Loucy (cell line): ENCODE measurements around the gene RHEX.
A peak's percentile ranks its signal among the peaks of the same experiment; 100 is the strongest.

Experiments
- H2AFZ ChIP-seq: fragments of 200-600 bp; sonication (generic); 2 replicates; pipeline ENCODE4 v1.6.0; 2016; ENCODE audit warnings: antibody characterized with exemption, mild to moderate bottlenecking, low read length, moderate library complexity
- H3F3A ChIP-seq: fragments of 200-600 bp; 2 replicates; pipeline ENCODE4 v1.6.0; 2016; ENCODE audit warnings: antibody characterized with exemption, low read depth, mild to moderate bottlenecking
- H3K27me3 ChIP-seq: fragments of 200-600 bp; sonication (generic); 2 replicates; pipeline ENCODE4 v1.6.1; 2014; ENCODE audit warnings: low read length, mild to moderate bottlenecking; ENCODE audit not compliant: insufficient read depth, poor library complexity, severe bottlenecking
- H3K36me3 ChIP-seq: fragments of 200-600 bp; sonication (generic); 2 replicates; pipeline ENCODE4 v1.6.1; 2016; ENCODE audit warnings: low read length; ENCODE audit not compliant: insufficient read depth
- H3K4me1 ChIP-seq: fragments of 200-600 bp; sonication (generic); 2 replicates; pipeline ENCODE4 v1.5.1; 2014; ENCODE audit warnings: low read length, mild to moderate bottlenecking; ENCODE audit not compliant: insufficient read depth, poor library complexity, severe bottlenecking
- H3K4me2 ChIP-seq: fragments of 200-600 bp; sonication (generic); 2 replicates; pipeline ENCODE4 v1.6.0; 2014; ENCODE audit warnings: antibody characterized with exemption, low read length, low read depth, mild to moderate bottlenecking; ENCODE audit not compliant: poor library complexity, severe bottlenecking
- H3K4me3 ChIP-seq: fragments of 200-600 bp; sonication (generic); 2 replicates; pipeline ENCODE4 v1.5.1; 2014; ENCODE audit warnings: low read length, mild to moderate bottlenecking, mixed read lengths; ENCODE audit not compliant: poor library complexity, severe bottlenecking
- H3K79me2 ChIP-seq: fragments of 200-600 bp; sonication (generic); 2 replicates; pipeline ENCODE4 v1.6.1; 2014; ENCODE audit warnings: low read length; ENCODE audit not compliant: insufficient read depth
- H3K9ac ChIP-seq: fragments of 200-600 bp; sonication (generic); 2 replicates; pipeline ENCODE4 v1.6.0; 2014; ENCODE audit warnings: mild to moderate bottlenecking, low read depth, low read length, moderate library complexity; ENCODE audit not compliant: poor library complexity, severe bottlenecking
- H3K9me2 ChIP-seq: fragments of 200-600 bp; sonication (generic); replicated peaks from 2 replicates; pipeline ENCODE4 v1.6.1; 2016; ENCODE audit warnings: low read depth, low read length, mixed read lengths
- H3K9me3 ChIP-seq: fragments of 200-600 bp; sonication (generic); 2 replicates; pipeline ENCODE4 v1.6.1; 2014; ENCODE audit warnings: mild to moderate bottlenecking, antibody characterized with exemption, low read length, low read depth; ENCODE audit not compliant: insufficient read depth
- H4K20me1 ChIP-seq: fragments of 200-600 bp; sonication (generic); 2 replicates; pipeline ENCODE4 v1.6.0; 2014; ENCODE audit warnings: antibody characterized with exemption, low read length, mild to moderate bottlenecking; ENCODE audit not compliant: insufficient read depth, poor library complexity, severe bottlenecking
- CTCF ChIP-seq: fragments of 200-600 bp; sonication (generic); conservative IDR thresholded peaks from 2 replicates; pipeline ENCODE4 v1.5.1; 2014; ENCODE audit warnings: mild to moderate bottlenecking, antibody characterized with exemption, low read length
- EZH2phosphoT487 ChIP-seq: fragments of 200-600 bp; IDR thresholded peaks from 2 replicates; pipeline ENCODE4 v1.6.1; 2018; ENCODE audit warnings: antibody characterized with exemption, mild to moderate bottlenecking, moderate library complexity, borderline replicate concordance

RHEX gene

GRCh38 chr1:206005234-206005633 lies 47.7 kb upstream of the RHEX start:
- Histone ChIP-seq H4K20me1 (no peaks in the 10 kb centered on the region), H3K4me2 (no peak overlapping the region), H3K36me3 (no peaks in the 10 kb centered on the region), H3K9me2 (no peaks in the 10 kb centered on the region), H3K9ac (no peak overlapping the region), H3K27me3 (no peaks in the 10 kb centered on the region), H3K4me3 (no peak overlapping the region), H3F3A (no peaks in the 10 kb centered on the region), H3K4me1 (peaks cover 30% of the 10 kb centered on the region), H3K79me2 (no peaks in the 10 kb centered on the region), H2AFZ (no peak overlapping the region), H3K9me3 (no peaks in the 10 kb centered on the region)
- TF ChIP-seq CTCF, result no peak
- TF ChIP-seq EZH2phosphoT487, result no peak

GRCh38 chr1:206005778-206006180 lies 47.2 kb upstream of the RHEX start:
- Histone ChIP-seq H3F3A (no peaks in the 10 kb centered on the region), H3K4me2 (no peak overlapping the region)

GRCh38 chr1:206006946-206007345 lies 46.0 kb upstream of the RHEX start:
- Histone ChIP-seq H3K9me2 (no peaks in the 10 kb centered on the region), H3K36me3 (no peaks in the 10 kb centered on the region), H2AFZ (no peak overlapping the region), H3K9me3 (no peaks in the 10 kb centered on the region), H4K20me1 (no peaks in the 10 kb centered on the region), H3F3A (no peaks in the 10 kb centered on the region), H3K27me3 (no peaks in the 10 kb centered on the region), H3K9ac (no peak overlapping the region), H3K4me2 (no peak overlapping the region), H3K79me2 (no peaks in the 10 kb centered on the region), H3K4me1 (peaks cover 40% of the 10 kb centered on the region), H3K4me3 (no peak overlapping the region)
- TF ChIP-seq EZH2phosphoT487 (no peak), CTCF (no peak)

More at GRCh38 chr1:206005778-206006180, 47.2 kb upstream of the RHEX start:
- Histone ChIP-seq H2AFZ (0 out of 2 replicates have a peak overlapping the region, but pooled peaks have one; percentile 21), H3K27me3 (no peaks in the 10 kb centered on the region), H3K9me2 (no peaks in the 10 kb centered on the region), H3K9ac (no peak overlapping the region), H3K36me3 (no peaks in the 10 kb centered on the region), H3K4me3 (no peak overlapping the region), H3K4me1 (peaks cover 31% of the 10 kb centered on the region), H3K79me2 (no peaks in the 10 kb centered on the region), H3K9me3 (no peaks in the 10 kb centered on the region), H4K20me1 (no peaks in the 10 kb centered on the region)
- TF ChIP-seq EZH2phosphoT487, result no peak
- no peak for TF ChIP-seq CTCF
